HG03159 (cell line): Measurements from ENCODE around the gene RPS15.
"Not testable (repeated sequence)": the region's sequence is repeated elsewhere in the genome, so short reads cannot be mapped to it uniquely, and the experiment has no call there.

Source experiments
- ATAC-seq: cut with Tn5 transposase; IDR thresholded peaks from one replicate; pipeline ENCODE4 v1.9.1; 2021; ENCODE audit warnings: mild to moderate bottlenecking, moderate library complexity; ENCODE audit not compliant: unreplicated experiment

RPS15 gene

DNA sequence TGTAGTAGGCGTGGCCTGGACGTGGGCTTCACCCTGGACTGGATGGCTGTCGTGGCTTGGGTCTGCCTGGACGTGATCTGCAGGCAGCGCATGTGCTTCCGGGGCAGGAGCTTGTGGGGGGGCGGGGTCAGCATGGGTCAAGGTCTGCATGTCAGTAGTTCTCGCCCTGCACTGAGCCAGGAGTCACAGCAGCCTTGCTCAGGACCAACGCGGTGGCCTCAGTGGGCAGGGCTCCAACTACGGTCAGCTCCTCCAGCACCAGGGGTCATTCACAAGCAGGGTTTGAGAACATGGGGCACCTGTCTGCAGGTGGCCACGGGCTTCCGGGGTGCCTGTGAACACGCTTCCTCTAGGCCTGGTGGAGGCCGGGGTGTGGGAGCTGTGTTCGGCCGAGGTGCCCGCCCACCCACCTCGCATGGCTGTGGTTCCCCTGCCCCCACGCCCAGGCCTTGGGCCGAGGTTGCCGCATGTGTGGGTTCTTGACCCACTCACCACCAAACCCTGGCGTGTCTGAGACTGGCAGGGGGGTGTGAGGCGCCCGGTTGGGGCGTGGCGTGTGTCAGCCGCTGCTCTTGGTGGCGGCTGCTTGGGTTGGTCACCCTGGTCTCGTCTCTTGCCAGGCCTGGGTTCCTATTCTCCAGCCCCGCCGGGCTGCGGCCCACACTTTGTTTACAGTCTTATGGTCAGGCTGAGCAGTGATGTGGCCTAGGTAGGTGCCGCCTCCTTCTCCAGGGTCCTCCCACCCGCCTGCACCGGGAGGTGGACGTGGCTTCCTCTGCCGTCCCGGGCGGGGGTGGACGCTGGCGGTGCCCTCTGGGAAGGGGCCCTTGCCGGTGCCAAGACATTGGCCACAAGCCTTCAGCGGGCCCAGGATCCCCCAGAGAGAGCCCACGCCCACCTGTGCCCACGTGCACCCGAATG is 4.8 kb upstream of the RPS15 start:
- ATAC-seq = no peak

DNA sequence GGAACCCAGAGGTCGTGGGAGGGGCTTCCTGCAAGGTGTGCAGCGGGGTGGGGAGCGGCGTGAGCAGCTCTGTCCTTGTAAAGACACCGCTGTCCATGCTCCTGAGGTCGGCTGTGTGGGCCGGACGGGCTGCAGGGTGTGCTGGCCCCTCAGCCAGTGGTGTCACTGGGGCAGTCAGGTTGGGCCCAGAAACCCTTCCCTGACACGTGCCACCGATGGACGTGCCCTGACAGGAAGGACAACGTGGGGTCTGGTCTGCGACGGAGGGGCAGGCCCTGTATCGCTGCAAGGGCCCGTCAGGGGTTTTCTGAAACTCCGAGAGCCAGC is 4.2 kb upstream of the RPS15 start:
- ATAC-seq = no peak

DNA sequence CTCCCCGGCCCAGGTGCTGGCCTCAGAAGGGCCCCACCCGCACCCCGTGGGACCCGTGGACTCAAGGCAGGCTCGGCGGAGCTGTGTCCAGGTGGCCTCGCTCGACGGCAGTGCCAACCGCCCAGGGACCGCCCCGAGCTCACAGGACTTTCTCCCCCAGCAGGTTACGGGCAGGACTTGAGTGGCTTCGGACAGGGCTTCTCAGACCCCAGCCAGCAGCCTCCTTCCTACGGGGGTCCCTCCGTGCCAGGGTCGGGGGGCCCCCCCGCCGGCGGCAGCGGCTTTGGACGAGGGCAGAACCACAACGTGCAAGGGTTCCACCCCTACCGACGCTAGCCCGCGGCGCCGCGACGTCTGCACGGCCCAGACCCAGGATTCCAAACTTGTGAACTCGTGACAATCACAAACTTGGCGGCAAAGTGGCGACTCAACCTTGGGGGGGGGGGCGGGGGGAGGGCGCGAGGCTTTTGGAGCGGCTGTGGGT is 3.6 kb upstream of the RPS15 start:
- ATAC-seq = no peak

DNA sequence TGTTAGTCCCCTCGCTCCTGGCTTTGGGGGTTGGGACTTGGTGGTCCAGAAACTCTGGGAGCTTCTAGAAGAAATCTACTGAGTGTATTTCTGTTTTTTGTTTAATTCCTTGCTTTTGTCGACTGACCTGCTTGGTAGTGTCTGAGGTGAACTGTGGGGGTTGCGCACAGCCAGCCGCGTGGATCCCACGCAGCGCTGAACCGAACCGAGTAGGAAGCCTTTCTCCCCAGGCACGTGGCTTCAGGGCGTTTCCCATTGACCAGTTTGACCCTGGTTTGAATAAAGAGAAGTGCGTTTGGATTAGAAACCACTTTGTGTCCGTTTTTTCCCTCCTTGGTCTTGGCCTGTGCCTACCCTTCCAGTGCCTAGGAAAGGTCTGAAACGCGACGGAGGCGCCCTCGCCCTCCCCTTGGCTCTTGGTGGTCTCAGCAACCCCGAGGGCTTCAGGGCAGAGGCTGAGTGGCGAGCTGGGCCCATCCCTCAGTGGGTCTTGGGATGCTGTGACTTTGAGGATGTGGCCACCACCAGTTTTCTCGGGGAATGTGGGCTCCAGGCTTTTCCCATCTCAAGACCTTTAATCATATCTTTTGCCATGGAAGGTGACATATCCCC is 2.7 kb upstream of the RPS15 start:
- no peak for ATAC-seq

DNA sequence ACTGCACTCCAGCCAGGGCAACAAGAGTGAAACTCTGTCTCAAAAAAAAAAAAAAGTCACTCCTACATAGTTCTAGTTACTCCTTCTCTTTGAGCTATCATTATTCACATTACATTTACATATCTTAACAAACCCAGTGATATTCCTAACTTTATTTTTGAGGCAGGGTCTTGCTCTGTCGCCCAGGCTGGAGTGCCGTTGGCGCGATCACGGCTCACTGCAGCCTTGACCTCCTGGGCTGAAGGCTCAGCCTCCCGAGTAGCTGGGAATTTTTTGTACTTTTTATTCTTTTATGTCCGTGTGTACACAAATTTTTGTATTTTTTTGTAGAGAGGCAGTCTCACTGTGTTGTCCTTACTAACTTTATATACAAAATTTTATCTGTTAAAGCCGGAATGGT is 587 bp upstream of the RPS15 start:
- ATAC-seq = no peak

DNA sequence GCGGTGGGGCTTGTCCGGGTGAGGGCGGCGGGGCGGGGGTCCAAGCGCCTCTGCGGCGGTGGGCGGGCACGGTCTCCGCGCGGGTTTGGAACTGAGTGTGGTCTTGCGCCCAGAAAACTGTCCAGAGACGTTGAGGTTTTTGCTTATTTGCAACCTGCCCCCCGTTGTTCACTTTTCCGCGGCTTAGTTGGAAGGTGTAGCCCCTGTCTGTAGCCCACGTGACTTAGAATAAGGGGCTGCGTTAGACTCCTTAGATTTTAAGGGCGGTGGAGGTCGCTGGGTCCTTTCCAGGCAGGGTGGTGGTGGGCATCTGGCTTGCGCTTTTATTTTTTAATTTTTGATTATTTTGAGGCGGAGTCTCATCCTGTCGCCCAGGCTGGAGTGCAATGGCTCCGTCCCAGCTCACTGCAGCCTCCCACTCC is 748 bp downstream of the RPS15 start:
- no peak for ATAC-seq

DNA sequence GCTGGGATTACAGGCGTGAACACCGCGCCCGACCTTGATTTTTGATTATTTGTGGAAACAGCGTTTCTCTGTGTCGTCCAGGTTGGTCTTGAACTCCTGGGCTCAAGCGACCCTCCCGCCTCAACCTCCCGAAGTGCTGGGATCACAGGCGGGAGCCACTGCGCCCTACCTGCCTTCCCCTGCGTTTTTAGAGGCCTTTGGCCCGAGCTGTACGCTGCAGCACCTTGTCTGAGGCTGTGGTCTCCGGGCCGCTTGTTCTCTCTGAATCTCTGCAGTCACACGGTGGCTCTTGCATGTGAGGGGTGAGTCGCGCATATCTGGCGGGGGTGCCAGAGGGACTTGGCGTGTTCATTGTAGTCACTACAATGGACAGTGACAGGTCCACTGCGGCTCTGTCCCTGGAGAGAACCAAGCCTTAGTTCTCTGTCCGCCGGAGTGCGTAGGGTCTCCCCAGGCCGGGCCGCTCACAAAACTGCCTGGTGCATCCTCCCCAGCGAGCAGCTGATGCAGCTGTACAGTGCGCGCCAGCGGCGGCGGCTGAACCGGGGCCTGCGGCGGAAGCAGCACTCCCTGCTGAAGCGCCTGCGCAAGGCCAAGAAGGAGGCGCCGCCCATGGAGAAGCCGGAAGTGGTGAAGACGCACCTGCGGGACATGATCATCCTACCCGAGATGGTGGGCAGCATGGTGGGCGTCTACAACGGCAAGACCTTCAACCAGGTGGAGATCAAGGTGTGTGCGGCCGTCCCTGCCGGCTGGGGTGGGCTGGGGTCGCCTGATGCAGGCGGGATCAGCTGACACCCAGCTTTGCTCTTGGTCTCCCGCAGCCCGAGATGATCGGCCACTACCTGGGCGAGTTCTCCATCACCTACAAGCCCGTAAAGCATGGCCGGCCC is 1.6 kb downstream of the RPS15 start:
- not testable (repeated sequence) for ATAC-seq

DNA sequence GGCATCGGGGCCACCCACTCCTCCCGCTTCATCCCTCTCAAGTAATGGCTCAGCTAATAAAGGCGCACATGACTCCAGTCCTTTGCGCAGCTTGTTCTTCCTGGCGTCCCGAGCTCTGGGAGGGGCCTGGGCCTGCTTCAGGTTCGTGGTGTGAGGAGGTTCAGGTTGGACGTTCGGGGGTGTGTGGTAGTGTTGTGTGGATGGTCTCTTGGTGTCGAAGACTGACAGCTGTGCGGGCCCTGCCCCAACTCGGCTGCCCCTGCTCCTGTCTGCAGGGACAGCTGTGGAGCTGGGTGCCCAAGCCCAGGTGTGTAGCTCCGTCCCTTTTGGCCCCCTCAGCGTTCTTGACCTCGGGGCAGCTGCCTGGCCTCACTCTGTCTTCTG is 2.2 kb downstream of the RPS15 start:
- no peak for ATAC-seq

DNA sequence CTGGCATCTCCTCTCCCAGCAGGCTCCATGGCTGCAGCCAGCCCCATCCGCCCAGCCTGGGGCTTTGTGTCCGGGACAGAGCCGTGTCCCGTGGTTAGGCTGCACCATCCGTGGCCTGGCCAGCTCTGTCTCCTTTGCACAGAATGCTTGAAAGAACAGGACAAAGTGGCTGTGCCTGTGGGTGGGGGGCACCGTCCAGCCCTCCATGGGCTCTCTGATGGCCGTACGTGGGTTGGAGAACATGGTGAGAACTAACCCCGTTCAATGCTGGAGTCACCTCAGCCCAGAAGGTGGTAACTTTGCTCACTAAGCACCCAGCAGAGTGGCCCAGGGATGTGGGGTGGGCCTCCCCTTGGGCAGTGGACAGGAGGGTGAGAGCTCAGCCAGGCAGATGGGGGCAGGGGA is 2.8 kb downstream of the RPS15 start:
- ATAC-seq = no peak

DNA sequence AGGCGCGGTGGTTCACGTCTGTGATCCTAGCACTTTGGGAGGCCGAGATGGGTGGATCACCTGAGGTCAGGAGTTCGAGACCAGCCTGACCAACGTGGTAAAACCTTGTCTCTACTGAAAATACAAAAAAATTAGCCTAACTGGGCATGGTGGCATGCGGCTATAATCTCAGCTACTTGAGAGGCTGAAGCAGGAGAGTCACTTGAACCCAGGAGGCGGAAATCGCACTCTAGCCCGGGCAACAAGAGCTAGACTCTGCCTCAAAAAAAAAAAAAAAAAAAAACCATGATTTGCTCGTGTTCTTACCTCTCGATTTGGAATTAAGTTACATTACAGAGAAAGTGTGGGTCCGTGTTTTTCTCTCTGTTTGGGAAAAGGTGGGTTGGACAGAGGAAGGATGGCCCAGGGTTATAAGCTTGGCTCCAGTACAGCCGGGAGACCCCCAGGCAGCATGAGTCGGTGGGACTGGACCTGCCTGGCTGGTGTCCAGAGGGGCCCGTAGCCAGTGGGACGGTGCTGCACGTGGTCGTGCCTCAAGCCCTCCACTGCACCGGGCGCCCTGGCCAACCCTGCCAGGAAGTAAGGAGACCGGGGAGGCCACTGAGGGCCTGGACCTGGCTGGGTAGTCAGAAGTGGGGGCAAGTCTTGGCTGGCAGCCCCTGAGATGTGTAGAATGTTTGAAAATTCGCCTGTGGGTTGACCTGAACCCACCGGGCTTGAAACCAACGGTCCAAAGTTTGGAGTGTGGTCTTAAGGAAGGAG is 3.7 kb downstream of the RPS15 start:
- ATAC-seq = no peak

DNA sequence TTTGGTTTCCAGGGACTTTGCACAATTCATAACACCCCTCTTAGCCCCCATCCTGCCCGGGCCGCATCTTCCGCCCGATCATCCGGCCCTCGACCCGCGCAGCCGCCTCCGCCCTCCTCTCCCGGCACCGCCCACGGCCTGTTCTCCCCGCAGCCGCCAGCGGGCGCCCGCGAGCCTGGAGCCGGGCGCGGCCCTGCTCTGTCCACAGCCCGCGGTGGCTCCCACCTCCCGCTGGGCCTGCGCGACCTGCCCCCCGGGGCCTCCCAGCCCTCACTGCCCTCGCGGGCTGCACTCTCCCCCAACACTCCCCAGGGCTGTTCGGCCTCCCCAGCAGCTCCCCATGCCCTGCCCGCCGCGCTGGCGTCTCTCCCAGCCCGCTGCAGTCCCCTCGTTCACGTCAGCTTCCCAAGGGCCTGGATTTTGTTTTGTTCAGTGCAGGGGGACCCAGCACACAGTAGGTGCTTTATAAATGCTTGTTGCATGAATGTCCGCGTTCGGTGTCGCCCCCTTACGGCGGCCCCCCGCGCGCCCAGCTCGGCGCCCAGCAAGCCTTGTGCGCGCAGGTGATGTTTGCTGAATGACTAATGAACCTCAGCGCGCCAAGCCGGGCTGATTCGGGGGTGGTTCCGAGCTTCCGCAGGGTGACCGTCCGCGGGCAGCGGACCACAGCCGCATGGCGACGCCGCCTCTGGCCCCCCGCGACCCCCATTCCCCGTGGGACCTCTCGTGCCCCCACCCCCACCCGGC is 7.2 kb downstream of the RPS15 start:
- ATAC-seq = no peak

DNA sequence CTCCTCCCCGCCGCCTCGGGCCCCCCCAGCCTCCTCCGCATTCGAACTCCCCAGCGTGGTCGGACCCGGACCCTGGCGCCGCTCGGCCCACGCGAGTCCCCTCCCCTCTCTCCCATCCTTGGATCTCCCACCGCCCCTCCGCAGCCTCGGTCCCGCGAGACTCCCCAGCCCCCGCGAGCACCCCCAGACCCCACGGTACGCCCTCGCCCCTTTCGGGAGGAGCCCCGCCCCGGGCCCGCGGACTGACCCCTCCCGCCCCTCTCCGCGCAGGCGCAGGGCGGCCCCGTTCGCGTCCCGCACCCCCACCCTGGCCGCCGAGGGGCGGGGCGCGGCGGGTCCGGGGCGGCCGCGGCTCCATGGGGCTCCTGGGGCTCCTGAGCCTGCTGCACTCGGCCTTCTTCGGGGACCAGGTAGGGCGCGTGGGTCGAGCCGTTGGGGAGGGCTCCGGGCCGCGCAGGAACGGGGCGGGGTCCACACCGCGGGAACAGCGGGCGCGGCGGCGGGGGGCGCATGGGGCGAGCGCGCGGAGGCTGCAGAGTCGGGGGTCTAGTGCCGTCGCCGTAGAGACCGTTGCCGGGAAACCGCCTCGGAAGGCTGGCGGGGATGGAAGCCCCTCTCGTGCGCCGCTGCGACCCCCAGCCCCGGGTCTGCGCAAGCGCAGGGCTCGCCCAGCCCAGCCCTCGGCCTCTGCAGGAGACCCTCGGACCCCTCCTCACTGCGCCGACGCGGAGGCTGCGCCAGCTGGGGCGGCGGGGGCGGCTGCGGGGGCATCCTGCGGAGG is 7.9 kb downstream of the RPS15 start:
- no peak for ATAC-seq

DNA sequence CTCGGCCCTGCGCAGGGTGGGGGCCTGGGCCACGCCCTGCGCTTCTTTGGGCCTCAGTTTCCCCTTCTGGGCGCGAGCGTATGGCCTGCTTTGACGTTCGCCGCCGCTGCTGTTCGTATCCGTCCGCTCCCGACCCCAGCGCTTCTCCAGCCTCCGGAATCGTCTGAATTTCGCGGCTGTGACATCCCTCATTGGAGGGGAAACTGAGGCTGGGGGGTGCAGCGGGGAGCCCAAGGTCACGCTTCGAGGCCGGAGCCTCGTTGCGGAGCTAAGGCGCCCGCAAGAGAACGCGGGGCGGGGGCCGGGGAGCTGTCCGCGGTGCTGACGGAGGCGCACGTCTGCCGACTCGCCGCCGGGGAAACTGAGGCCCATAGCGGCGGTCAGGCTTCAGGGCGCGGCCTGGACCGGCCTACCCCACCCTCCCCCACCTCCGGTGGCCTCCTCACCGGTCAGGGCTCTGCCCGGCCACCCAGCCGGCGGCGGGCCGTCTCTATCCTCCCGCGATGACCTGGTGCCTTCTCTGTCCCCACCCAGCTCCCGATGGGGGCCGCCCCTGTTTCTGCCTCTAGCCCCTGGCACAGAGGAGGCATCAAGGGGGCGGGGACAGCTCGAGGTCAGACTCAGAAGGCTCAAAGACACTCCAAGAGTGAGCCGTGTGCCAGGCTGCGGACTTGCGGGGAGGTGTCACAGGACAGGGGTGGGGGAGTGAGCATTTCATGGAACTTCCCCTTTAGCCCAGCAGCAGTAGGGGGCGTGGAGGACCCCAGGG is 8.7 kb downstream of the RPS15 start:
- ATAC-seq = no peak

DNA sequence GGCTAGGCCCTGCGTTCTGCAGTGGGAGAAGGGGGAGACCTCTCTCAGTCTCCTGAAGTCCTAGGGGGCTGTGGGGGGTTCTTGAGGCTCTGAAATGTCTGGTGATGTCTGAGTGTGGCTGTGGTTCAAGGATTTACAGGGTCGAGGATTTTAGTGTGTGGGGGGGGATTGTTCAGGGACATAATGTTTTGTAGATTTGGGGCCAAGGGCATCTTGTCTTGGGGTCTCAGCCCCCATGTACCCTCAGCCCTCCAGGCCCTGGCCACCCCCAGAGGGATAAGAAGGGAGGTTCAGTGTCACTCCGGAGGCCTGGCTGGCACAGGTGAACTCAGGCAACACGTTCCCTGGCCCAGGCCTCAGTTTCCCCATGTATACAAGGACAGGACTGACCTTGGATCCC is 9.3 kb downstream of the RPS15 start:
- no peak for ATAC-seq

DNA sequence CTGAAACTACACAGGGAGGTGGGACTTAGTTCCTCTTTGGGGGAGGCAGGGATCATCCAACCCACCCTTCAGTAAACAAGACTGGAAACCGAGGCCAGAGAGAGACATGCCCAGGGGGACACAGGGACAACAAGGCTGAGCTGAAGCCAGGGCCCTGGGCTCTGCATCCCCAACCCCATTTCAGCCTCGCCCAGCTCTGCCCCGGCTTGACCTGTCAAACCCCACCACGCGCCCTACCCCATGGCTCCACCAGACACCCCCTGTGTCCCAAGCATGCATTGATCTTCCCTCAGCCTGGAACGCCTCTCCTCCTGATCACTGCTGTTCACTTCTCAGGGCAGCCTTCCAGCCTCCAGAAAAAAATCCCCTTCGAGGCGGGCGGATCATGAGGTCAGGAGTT is 9.7 kb downstream of the RPS15 start:
- no peak for ATAC-seq

DNA sequence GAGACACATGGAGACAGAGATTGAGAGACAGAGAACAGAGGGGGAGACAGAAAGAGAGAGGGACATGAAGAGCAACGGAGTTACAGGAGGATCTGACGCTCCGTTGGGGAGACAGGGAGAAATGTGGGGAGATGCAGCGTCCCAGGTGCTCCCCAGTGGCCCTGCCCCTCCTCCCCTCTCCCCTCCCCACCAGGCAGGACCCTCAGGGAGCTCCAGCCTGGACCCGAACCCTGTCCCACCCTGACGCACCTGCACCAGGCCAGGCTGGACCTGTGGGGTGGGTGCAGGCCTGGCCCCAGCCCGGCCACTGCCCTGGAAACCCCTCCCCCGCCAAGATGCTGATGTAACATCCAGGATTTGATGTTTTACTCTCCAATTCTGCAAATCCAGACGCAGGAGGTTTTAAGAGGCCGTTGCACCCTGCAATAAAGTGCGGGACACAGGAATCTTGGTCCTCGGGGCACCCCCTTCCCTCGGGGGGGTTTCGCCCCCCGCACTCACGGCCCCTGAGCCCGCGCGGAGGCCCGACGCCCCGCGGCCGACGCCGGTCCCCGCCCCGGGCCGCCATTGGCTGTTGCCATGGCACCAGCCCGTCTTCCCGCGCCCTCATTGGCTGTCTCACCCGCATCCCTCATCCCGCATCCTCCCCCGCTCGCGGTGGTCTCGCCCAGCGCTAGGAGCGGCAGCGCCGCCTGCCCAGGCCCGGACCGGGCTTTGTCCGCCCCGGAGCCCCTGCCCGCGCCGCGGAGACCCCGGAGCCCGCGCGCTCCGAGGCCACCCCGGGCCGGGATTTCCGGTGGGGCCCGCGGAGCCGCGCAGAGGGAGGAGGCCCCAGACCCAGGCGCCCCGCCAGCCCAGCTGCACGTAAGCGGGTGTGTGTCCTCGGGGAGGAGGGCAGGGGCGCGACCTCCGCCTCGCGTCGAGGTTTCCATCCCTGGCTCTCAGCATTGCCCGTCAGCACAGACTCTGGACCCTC is 11.6 kb downstream of the RPS15 start, which contains the start of gene APC2:
TSS of gene APC2 (plus strand) at position 655 of the 976 bp plus-strand sequence. CDS start 2,881 bp downstream, outside the sequence.
- no peak for ATAC-seq
